HepG2 (cell line): ENCODE data around the gene KIN. TPM values are rescaled to one million over a fixed set of nuclear protein-coding genes. Genes with fewer than 3 reads are reported as not detected.

ENCODE experiments used
- BRF2 ChIP-seq: sonication (generic); formaldehyde crosslinking; IDR thresholded peaks from 2 replicates; pipeline ENCODE4 v1.8.1; 2022; ENCODE audit warnings: mild to moderate bottlenecking, missing genetic modification reagents
- CC2D1A ChIP-seq: sonication (generic); formaldehyde crosslinking; IDR thresholded peaks from 2 replicates; pipeline ENCODE4 v1.8.1; 2023; ENCODE audit warnings: mild to moderate bottlenecking, missing genetic modification reagents
- HDAC6 ChIP-seq: fragments of 200-600 bp; sonication (generic); IDR thresholded peaks from 2 replicates; pipeline ENCODE4 v1.7.0; 2017; ENCODE audit warnings: mild to moderate bottlenecking, antibody characterized with exemption, low read length, low read depth
- MYC ChIP-seq: sonication (generic); formaldehyde crosslinking; IDR thresholded peaks from 2 replicates; pipeline ENCODE4 v1.9.0; 2021; ENCODE audit warnings: missing genetic modification reagents, borderline replicate concordance
- NCOA1 ChIP-seq: sonication (generic); formaldehyde crosslinking; IDR thresholded peaks from 2 replicates; pipeline ENCODE4 v1.9.0; 2021; ENCODE audit warnings: missing genetic modification reagents
- NFE2L1 ChIP-seq: sonication (generic); formaldehyde crosslinking; IDR thresholded peaks from 2 replicates; pipeline ENCODE4 v1.4.0; 2020; ENCODE audit warnings: missing genetic modification reagents, mild to moderate bottlenecking, borderline replicate concordance
- NR3C1 ChIP-seq: sonication (generic); formaldehyde crosslinking; IDR thresholded peaks from 2 replicates; pipeline ENCODE4 v1.4.0; 2020; ENCODE audit warnings: missing genetic modification reagents
- RELA ChIP-seq: sonication (generic); formaldehyde crosslinking; IDR thresholded peaks from 2 replicates; pipeline ENCODE4 v1.4.0; 2020; ENCODE audit warnings: missing genetic modification reagents
- SAP130 ChIP-seq: IDR thresholded peaks from 2 replicates; pipeline ENCODE4 v1.6.1; 2016; ENCODE audit warnings: low read depth
- TAF1 ChIP-seq: sonication (generic); formaldehyde crosslinking; IDR thresholded peaks from 2 replicates; pipeline ENCODE4 v1.4.0; 2020; ENCODE audit warnings: missing genetic modification reagents
- ZNF101 ChIP-seq: sonication (generic); formaldehyde crosslinking; IDR thresholded peaks from 2 replicates; pipeline ENCODE4 v1.4.0; 2020; ENCODE audit warnings: mild to moderate bottlenecking, low read depth, missing genetic modification reagents, borderline replicate concordance
- ZNF337 ChIP-seq: sonication (generic); formaldehyde crosslinking; IDR thresholded peaks from 2 replicates; pipeline ENCODE4 v1.5.1; 2020; ENCODE audit warnings: missing genetic modification reagents, low read depth, mild to moderate bottlenecking, borderline replicate concordance
- ZNF430 ChIP-seq: sonication (generic); formaldehyde crosslinking; IDR thresholded peaks from 2 replicates; pipeline ENCODE4 v1.9.0; 2021; ENCODE audit warnings: mild to moderate bottlenecking, missing genetic modification reagents
- ZNF558 ChIP-seq: sonication (generic); formaldehyde crosslinking; IDR thresholded peaks from 2 replicates; pipeline ENCODE4 v1.9.0; 2022; ENCODE audit warnings: mild to moderate bottlenecking, missing genetic modification reagents, borderline replicate concordance
- ZNF572 ChIP-seq: sonication (generic); formaldehyde crosslinking; IDR thresholded peaks from 2 replicates; pipeline ENCODE4 v1.5.1; 2020; ENCODE audit warnings: mild to moderate bottlenecking, missing genetic modification reagents
- ZNF687 ChIP-seq: sonication (generic); formaldehyde crosslinking; IDR thresholded peaks from 2 replicates; pipeline ENCODE4 v1.5.1; 2020; ENCODE audit warnings: mild to moderate bottlenecking, missing genetic modification reagents, moderate library complexity
- ZNF788 ChIP-seq: sonication (generic); formaldehyde crosslinking; IDR thresholded peaks from 2 replicates; pipeline ENCODE4 v1.5.0; 2020; ENCODE audit warnings: mild to moderate bottlenecking, missing genetic modification reagents, borderline replicate concordance
- ZSCAN12 ChIP-seq: sonication (generic); formaldehyde crosslinking; IDR thresholded peaks from 2 replicates; pipeline ENCODE4 v1.9.0; 2021; ENCODE audit warnings: mild to moderate bottlenecking, missing genetic modification reagents
- polyA plus RNA-seq, 8 experiments: library from polyadenylated mRNA; depleted of rRNA in 3 of 8; stranded (reverse) in 7 of 8; unstranded in 1 of 8; fragments of >200 nt; fragmentation: Illumina TruSeq in 4 of 8; extraction: Trizol in 4 of 8; gene quantifications; 2 replicates each; pipeline versions ENCODE4 v1.2.1 to v1.2.3, GENCODE V29; 2011 to 2016; ENCODE audit warnings: low read depth in 4 of 8, missing spikeins in 1 of 8, mixed read lengths in 1 of 8; ENCODE audit not compliant: insufficient read depth in 1 of 8
- total RNA-seq, 5 experiments: library from RNA; depleted of rRNA; stranded (reverse); fragments of >200 nt; fragmentation: Illumina TruSeq; extraction: Trizol; gene quantifications; 2 replicates each; pipeline ENCODE4 v1.2.3, GENCODE V29; 2016; ENCODE audit warnings: low read depth in 1 of 5
- TF ChIP-seq, protein P1 (sequence below): IDR thresholded peaks from 2 replicates; pipeline ENCODE4 v1.6.1; 2016; ENCODE audit warnings: mild to moderate bottlenecking
- TF ChIP-seq, protein P2 (sequence below): sonication (generic); formaldehyde crosslinking; IDR thresholded peaks from 2 replicates; pipeline ENCODE4 v1.4.0; 2020; ENCODE audit warnings: mild to moderate bottlenecking, missing genetic modification reagents

The KIN gene
- total and polyA plus RNA-seq, 2 of the 13 experiments (the other 11 are each of a cell fraction or from before 2014, with no cell fraction given): 4.9 to 23.2 TPM

DNA sequence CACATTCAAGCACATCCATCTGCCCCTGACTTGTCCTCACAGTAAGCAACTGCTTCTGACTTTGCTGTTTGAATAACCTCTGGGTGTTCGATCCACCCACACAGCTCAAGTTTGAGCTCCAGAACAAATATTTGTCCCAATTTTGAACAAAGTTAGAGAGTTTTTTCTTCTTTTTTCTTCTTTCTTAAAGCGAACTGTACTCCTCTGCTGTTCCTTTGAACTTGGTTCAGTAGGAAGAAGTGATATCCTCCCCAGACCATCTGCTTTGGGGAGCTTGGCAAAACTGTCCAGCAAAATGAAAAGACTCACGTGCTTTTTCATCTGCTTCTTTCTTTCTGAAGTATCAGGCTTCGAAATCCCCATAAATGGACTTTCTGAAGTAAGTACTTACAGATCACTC lies 84.7 kb downstream of the KIN start, which contains the start of gene ITIH2 (continued):
- TF ChIP-seq ZSCAN12 (CRISPR knock-in tag): no peak
- no peak for TF ChIP-seq HDAC6
- no peak for TF ChIP-seq ZNF687 (CRISPR knock-in tag)
- TF ChIP-seq MYC (CRISPR knock-in tag): no peak
- no peak for TF ChIP-seq ZNF572 (CRISPR knock-in tag)
- no peak for TF ChIP-seq ZNF337 (CRISPR knock-in tag)
- TF ChIP-seq SAP130: peak; percentile 64
- no peak for TF ChIP-seq NFE2L1
- TF ChIP-seq, protein P1, sequence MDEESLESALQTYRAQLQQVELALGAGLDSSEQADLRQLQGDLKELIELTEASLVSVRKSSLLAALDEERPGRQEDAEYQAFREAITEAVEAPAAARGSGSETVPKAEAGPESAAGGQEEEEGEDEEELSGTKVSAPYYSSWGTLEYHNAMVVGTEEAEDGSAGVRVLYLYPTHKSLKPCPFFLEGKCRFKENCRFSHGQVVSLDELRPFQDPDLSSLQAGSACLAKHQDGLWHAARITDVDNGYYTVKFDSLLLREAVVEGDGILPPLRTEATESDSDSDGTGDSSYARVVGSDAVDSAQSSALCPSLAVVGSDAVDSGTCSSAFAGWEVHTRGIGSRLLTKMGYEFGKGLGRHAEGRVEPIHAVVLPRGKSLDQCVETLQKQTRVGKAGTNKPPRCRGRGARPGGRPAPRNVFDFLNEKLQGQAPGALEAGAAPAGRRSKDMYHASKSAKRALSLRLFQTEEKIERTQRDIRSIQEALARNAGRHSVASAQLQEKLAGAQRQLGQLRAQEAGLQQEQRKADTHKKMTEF (CRISPR knock-in tag): peak; percentile 60
- no peak for TF ChIP-seq ZNF558 (CRISPR knock-in tag)
- no peak for TF ChIP-seq NCOA1 (CRISPR knock-in tag)
- TF ChIP-seq, protein P2, sequence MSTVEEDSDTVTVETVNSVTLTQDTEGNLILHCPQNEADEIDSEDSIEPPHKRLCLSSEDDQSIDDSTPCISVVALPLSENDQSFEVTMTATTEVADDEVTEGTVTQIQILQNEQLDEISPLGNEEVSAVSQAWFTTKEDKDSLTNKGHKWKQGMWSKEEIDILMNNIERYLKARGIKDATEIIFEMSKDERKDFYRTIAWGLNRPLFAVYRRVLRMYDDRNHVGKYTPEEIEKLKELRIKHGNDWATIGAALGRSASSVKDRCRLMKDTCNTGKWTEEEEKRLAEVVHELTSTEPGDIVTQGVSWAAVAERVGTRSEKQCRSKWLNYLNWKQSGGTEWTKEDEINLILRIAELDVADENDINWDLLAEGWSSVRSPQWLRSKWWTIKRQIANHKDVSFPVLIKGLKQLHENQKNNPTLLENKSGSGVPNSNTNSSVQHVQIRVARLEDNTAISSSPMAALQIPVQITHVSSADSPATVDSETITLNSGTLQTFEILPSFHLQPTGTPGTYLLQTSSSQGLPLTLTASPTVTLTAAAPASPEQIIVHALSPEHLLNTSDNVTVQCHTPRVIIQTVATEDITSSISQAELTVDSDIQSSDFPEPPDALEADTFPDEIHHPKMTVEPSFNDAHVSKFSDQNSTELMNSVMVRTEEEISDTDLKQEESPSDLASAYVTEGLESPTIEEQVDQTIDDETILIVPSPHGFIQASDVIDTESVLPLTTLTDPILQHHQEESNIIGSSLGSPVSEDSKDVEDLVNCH: no peak
- no peak for TF ChIP-seq ZNF788
- no peak for TF ChIP-seq BRF2 (CRISPR knock-in tag)
- no peak for TF ChIP-seq ZNF101 (CRISPR knock-in tag)
- no peak; the same call in 1 of the 2 replicates for TF ChIP-seq ZNF430 (CRISPR knock-in tag)
- no peak for TF ChIP-seq RELA (CRISPR knock-in tag)
- TF ChIP-seq CC2D1A (CRISPR knock-in tag): no peak
- no peak for TF ChIP-seq NR3C1 (CRISPR knock-in tag)
- TF ChIP-seq TAF1 (CRISPR knock-in tag): peak; percentile 30; the same call in 1 of the 2 replicates
